K562 (cell line): Measurements from ENCODE around the gene RNU2-63P. TPM values are rescaled to one million over a fixed set of nuclear protein-coding genes. Genes with fewer than 3 reads are reported as not detected.

ENCODE experiments used
- C11orf30 ChIP-seq: fragments of 450-650 bp; IDR thresholded peaks from 2 replicates; pipeline ENCODE4 v1.6.1; 2016; ENCODE audit warnings: low read depth, mild to moderate bottlenecking
- ELF1 ChIP-seq: fragments of 200-800 bp; sonication (Bioruptor generic); IDR thresholded peaks from 2 replicates; pipeline ENCODE4 v1.6.1; 2016; ENCODE audit warnings: missing genetic modification characterization, missing compliant biosample characterization
- HNRNPL ChIP-seq: fragments of 200-400 bp; formaldehyde crosslinking; IDR thresholded peaks from 2 replicates; pipeline ENCODE4 v1.6.1; 2017; ENCODE audit warnings: low read depth, mild to moderate bottlenecking, low read length
- L3MBTL2 ChIP-seq: fragments of 450-650 bp; IDR thresholded peaks from 2 replicates; pipeline ENCODE4 v1.6.1; 2016; ENCODE audit warnings: mild to moderate bottlenecking, moderate library complexity
- MAFF ChIP-seq: IDR thresholded peaks from 2 replicates; pipeline ENCODE4 v1.6.1; 2012; ENCODE audit warnings: low read length, improper control_type of control experiment
- MCM5 ChIP-seq: fragments of 450-650 bp; IDR thresholded peaks from 2 replicates; pipeline ENCODE4 v1.6.1; 2016; ENCODE audit warnings: low read depth
- NCOR1 ChIP-seq: fragments of 450-650 bp; IDR thresholded peaks from 2 replicates; pipeline ENCODE4 v1.6.1; 2016; ENCODE audit warnings: mild to moderate bottlenecking, moderate library complexity
- PCBP2 ChIP-seq: fragments of 200-400 bp; formaldehyde crosslinking; IDR thresholded peaks from 2 replicates; pipeline ENCODE4 v1.6.1; 2018; ENCODE audit warnings: low read length, low read depth, mild to moderate bottlenecking, moderate library complexity; ENCODE audit not compliant: poor library complexity, severe bottlenecking
- YY1 ChIP-seq, 3 experiments: IDR thresholded peaks; 2 replicates each; pipeline ENCODE4 v1.6.1; 2011; ENCODE audit warnings: low read length in 2 of 3, mild to moderate bottlenecking in 2 of 3, moderate library complexity in 2 of 3, borderline replicate concordance in 1 of 3, control low read depth in 1 of 3, low read depth in 1 of 3; ENCODE audit not compliant: insufficient read depth in 3 of 3, insufficient replicate concordance in 2 of 3, control insufficient read depth in 1 of 3, insufficient read length in 1 of 3; ENCODE audit errors: extremely low read depth in 1 of 3
- ZNF318 ChIP-seq, 2 experiments: fragments of 450-650 bp; IDR thresholded peaks; 2 replicates each; pipeline ENCODE4 v1.6.1; 2016; ENCODE audit warnings: mild to moderate bottlenecking in 2 of 2, borderline replicate concordance in 1 of 2, low read depth in 1 of 2, moderate library complexity in 1 of 2
- polyA plus RNA-seq, 8 experiments: library from polyadenylated mRNA; depleted of rRNA in 4 of 8; stranded (reverse) in 5 of 8; unstranded in 3 of 8; fragments of >200 nt; fragmentation: Nextera tagmentation in 2 of 8; fragmentation: Illumina TruSeq in 1 of 8; extraction: Ambion mirVana in 2 of 8; extraction: Trizol in 1 of 8; gene quantifications; 2 replicates each; pipeline versions ENCODE4 v1.2.1 to v1.2.3, GENCODE V29; 2011 to 2014; ENCODE audit warnings: inconsistent platforms in 1 of 8, missing spikeins in 1 of 8
- total RNA-seq, 7 experiments: library from RNA; depleted of rRNA in 6 of 7; stranded (reverse); fragments of >200 nt in 6 of 7; fragmentation: Illumina TruSeq in 2 of 7; extraction: Trizol in 2 of 7; gene quantifications; 2 replicates each; pipeline versions ENCODE4 v1.2.1 to v1.2.3, GENCODE V29; 2011 to 2021; ENCODE audit warnings: low replicate concordance in 1 of 7

RNU2-63P gene
- total and polyA plus RNA-seq, 9 of the 15 experiments (the other 6 are each of a cell fraction or from before 2014, with no cell fraction given) = 5.8 to 253 (median 169) TPM; not detected in 4

GRCh38 chr2:88053934-88054781 lies 37.8 kb upstream of the RNU2-63P start (continued):
- TF ChIP-seq C11orf30 (peak; percentile 87), PCBP2 (no peak), NCOR1 (0 out of 2 replicates have a peak, but pooled peaks have one; percentile 5), MCM5 (no peak), ELF1 (tag) (peak; percentile 59), YY1 (IDR thresholded peaks at IDR 0.05; ENCODE audit: borderline replicate concordance in 1 of 3, control insufficient read depth in 1 of 3, extremely low read depth in 1 of 3, insufficient read depth in 3 of 3, insufficient read length in 1 of 3, insufficient replicate concordance in 2 of 3, low read depth in 1 of 3, low read length in 2 of 3) (peak in 1 of 3 experiments; percentile 37), ZNF318 (IDR thresholded peaks at IDR 0.05; ENCODE audit: borderline replicate concordance in 1 of 2, low read depth in 1 of 2) (peak in 1 of 2 experiments; percentile 52; a peak in 1 of 4 replicates), HNRNPL (no peak), MAFF (peak; percentile 59; the same call in 1 of the 2 replicates), L3MBTL2 (peak; percentile 39; the same call in 1 of the 2 replicates)
